GM12878 (cell line): ENCODE measurements around the gene PLXDC1. TPM values are rescaled to one million over a fixed set of nuclear protein-coding genes. Genes with fewer than 3 reads are reported as not detected.

Experiments used
- BCL11A ChIP-seq: IDR thresholded peaks from 2 replicates; pipeline ENCODE4 v1.6.1; 2011; ENCODE audit warnings: low read depth, low read length
- CBX5 ChIP-seq: sonication (generic); IDR thresholded peaks from 2 replicates; pipeline ENCODE4 v1.6.1; 2016; ENCODE audit warnings: low read depth, moderate library complexity, mild to moderate bottlenecking, inconsistent platforms
- CHD2 ChIP-seq: IDR thresholded peaks from 2 replicates; pipeline ENCODE4 v1.6.1; 2011; ENCODE audit warnings: low read depth, low read length, improper control_type of control experiment, borderline replicate concordance
- CREM ChIP-seq: IDR thresholded peaks from 2 replicates; pipeline ENCODE4 v1.6.1; 2014; ENCODE audit warnings: antibody characterized with exemption, low read depth
- ESRRA ChIP-seq: IDR thresholded peaks from 2 replicates; pipeline ENCODE4 v1.6.1; 2012; ENCODE audit warnings: mild to moderate bottlenecking, low read length, improper control_type of control experiment
- LARP7 ChIP-seq: fragments of 450-650 bp; IDR thresholded peaks from 2 replicates; pipeline ENCODE4 v1.6.1; 2017; ENCODE audit warnings: mild to moderate bottlenecking
- POLR2AphosphoS5 ChIP-seq: IDR thresholded peaks from 2 replicates; pipeline ENCODE4 v1.6.1; 2011; ENCODE audit warnings: mild to moderate bottlenecking, low read length, inconsistent platforms
- SIN3A ChIP-seq: IDR thresholded peaks from 2 replicates; pipeline ENCODE4 v1.6.1; 2012; ENCODE audit warnings: low read depth, low read length, improper control_type of control experiment
- SMC3 ChIP-seq: IDR thresholded peaks from 2 replicates; pipeline ENCODE4 v1.6.1; 2011; ENCODE audit warnings: low read length, improper control_type of control experiment, borderline replicate concordance
- SUPT20H ChIP-seq: IDR thresholded peaks from 2 replicates; pipeline ENCODE4 v1.6.1; 2011; ENCODE audit warnings: low read depth, mild to moderate bottlenecking, low read length, moderate library complexity, borderline replicate concordance; ENCODE audit not compliant: control insufficient read depth
- TCF3 ChIP-seq: IDR thresholded peaks from 2 replicates; pipeline ENCODE4 v1.6.1; 2012; ENCODE audit warnings: low read depth, mild to moderate bottlenecking, low read length, borderline replicate concordance; ENCODE audit not compliant: insufficient read depth
- ZZZ3 ChIP-seq: IDR thresholded peaks from 2 replicates; pipeline ENCODE4 v1.6.1; 2011; ENCODE audit warnings: low read depth; ENCODE audit not compliant: control insufficient read depth, insufficient read length
- polyA plus RNA-seq, 11 experiments: library from polyadenylated mRNA; depleted of rRNA in 4 of 11; unstranded in 6 of 11; stranded (reverse) in 5 of 11; fragments of >200 nt; fragmentation: Nextera tagmentation in 4 of 11; fragmentation: Illumina TruSeq in 1 of 11; extraction: Ambion mirVana in 4 of 11; extraction: Trizol in 1 of 11; gene quantifications; 1 replicate in 1 of 11; 2 replicates in 10 of 11; pipeline versions ENCODE4 v1.2.1 to v1.2.3, GENCODE V29; 2011 to 2016; ENCODE audit warnings: inconsistent platforms in 2 of 11, missing spikeins in 2 of 11, low read depth in 1 of 11
- total RNA-seq, 4 experiments: library from RNA; depleted of rRNA in 3 of 4; stranded (reverse); fragments of >200 nt in 3 of 4; fragmentation: Illumina TruSeq in 1 of 4; extraction: Trizol in 1 of 4; gene quantifications; 2 replicates each; pipeline versions ENCODE4 v1.2.1 to v1.2.3, GENCODE V29; 2013 to 2021
- TF ChIP-seq, protein P1 (sequence below): fragments of 450-650 bp; IDR thresholded peaks from 2 replicates; pipeline ENCODE4 v1.6.1; 2014; ENCODE audit warnings: mild to moderate bottlenecking
- TF ChIP-seq, protein P2 (sequence below): IDR thresholded peaks from 2 replicates; pipeline ENCODE4 v1.6.1; 2011; ENCODE audit warnings: borderline replicate concordance, low read depth, mild to moderate bottlenecking, moderate library complexity, mixed read lengths, low read length; ENCODE audit not compliant: insufficient read depth; ENCODE audit errors: extremely low read length
- TF ChIP-seq, protein P3 (sequence below): fragments of 450-650 bp; IDR thresholded peaks from 2 replicates; pipeline ENCODE4 v1.6.1; 2017; ENCODE audit warnings: antibody characterized with exemption, mild to moderate bottlenecking, moderate library complexity
- TF ChIP-seq, protein P4 (sequence below): fragments of 450-650 bp; IDR thresholded peaks from 2 replicates; pipeline ENCODE4 v1.6.1; 2018; ENCODE audit warnings: borderline replicate concordance, mild to moderate bottlenecking; ENCODE audit not compliant: partially characterized antibody
- TF ChIP-seq, protein P5 (sequence below): fragments of 450-650 bp; IDR thresholded peaks from 2 replicates; pipeline ENCODE4 v1.6.1; 2016; ENCODE audit warnings: mild to moderate bottlenecking
- TF ChIP-seq, protein P6 (sequence below): fragments of 450-650 bp; IDR thresholded peaks from 2 replicates; pipeline ENCODE4 v1.6.1; 2017; ENCODE audit warnings: low read depth, mild to moderate bottlenecking, moderate library complexity

The PLXDC1 gene
- total and polyA plus RNA-seq, 10 of the 15 experiments (the other 5 are each of a cell fraction or from before 2014, with no cell fraction given), result 0.03 to 0.30 (median 0.22) TPM; not detected in 7

DNA sequence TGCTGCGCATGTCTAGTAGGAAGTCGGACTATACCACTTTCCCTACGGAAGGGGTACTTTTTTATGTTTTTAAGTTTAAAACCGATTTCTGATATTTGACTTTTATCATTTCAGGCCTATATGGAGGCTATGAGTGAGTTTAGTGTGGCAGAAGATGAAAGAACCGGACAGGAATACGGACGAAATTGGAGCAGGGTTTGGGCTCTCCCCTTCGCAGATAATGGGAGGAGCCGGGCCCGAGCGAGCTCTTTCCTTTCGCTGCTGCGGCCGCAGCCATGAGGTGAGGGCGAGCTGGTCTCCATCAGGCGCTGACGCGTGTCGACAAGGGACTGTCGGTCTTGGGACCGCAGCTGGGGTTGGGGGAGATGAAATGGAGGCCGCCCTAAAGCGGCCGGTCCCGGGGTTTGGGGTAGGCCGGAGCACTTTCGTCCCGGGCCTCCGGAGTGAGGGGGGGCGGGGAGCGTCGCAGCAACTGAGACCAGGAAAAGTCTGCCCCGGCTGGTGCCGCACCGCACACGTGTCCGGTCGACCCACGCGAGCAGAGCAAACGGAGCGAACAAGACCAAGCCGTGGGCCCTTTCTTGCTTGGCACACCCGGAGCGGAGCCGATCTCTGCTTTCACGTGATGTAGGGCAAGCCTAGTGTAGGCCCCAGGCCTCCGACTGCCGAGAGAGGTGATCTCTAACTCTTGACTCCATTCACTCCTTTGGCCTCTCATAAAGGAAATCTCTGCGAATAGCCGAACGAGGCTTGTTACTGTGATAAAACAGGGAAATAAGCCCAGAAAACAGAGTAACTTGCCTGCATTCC lies 48.8 kb upstream of the PLXDC1 start, which contains the start of gene RPL19 (continued):
- TF ChIP-seq TCF3 (peak; percentile 3; the same call in 1 of the 2 replicates), ESRRA (no peak), CREM (no peak), CHD2 (0 out of 2 replicates have a peak, but pooled peaks have one; percentile 29), SUPT20H (no peak), SMC3 (no peak), POLR2AphosphoS5 (peak; percentile 99), SIN3A (peak; percentile 75), LARP7 (0 out of 2 replicates have a peak, but pooled peaks have one; percentile 16), ZZZ3 (no peak), CBX5 (peak; percentile 33; the same call in 1 of the 2 replicates), BCL11A (no peak)
- TF ChIP-seq, protein P1, sequence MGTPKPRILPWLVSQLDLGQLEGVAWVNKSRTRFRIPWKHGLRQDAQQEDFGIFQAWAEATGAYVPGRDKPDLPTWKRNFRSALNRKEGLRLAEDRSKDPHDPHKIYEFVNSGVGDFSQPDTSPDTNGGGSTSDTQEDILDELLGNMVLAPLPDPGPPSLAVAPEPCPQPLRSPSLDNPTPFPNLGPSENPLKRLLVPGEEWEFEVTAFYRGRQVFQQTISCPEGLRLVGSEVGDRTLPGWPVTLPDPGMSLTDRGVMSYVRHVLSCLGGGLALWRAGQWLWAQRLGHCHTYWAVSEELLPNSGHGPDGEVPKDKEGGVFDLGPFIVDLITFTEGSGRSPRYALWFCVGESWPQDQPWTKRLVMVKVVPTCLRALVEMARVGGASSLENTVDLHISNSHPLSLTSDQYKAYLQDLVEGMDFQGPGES, result peak; percentile 33; the same call in 1 of the 2 replicates
- TF ChIP-seq, protein P2, sequence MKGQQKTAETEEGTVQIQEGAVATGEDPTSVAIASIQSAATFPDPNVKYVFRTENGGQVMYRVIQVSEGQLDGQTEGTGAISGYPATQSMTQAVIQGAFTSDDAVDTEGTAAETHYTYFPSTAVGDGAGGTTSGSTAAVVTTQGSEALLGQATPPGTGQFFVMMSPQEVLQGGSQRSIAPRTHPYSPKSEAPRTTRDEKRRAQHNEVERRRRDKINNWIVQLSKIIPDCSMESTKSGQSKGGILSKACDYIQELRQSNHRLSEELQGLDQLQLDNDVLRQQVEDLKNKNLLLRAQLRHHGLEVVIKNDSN, result peak; percentile 30
- TF ChIP-seq, protein P3, sequence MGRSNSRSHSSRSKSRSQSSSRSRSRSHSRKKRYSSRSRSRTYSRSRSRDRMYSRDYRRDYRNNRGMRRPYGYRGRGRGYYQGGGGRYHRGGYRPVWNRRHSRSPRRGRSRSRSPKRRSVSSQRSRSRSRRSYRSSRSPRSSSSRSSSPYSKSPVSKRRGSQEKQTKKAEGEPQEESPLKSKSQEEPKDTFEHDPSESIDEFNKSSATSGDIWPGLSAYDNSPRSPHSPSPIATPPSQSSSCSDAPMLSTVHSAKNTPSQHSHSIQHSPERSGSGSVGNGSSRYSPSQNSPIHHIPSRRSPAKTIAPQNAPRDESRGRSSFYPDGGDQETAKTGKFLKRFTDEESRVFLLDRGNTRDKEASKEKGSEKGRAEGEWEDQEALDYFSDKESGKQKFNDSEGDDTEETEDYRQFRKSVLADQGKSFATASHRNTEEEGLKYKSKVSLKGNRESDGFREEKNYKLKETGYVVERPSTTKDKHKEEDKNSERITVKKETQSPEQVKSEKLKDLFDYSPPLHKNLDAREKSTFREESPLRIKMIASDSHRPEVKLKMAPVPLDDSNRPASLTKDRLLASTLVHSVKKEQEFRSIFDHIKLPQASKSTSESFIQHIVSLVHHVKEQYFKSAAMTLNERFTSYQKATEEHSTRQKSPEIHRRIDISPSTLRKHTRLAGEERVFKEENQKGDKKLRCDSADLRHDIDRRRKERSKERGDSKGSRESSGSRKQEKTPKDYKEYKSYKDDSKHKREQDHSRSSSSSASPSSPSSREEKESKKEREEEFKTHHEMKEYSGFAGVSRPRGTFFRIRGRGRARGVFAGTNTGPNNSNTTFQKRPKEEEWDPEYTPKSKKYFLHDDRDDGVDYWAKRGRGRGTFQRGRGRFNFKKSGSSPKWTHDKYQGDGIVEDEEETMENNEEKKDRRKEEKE, result peak; percentile 95
- TF ChIP-seq, protein P4, sequence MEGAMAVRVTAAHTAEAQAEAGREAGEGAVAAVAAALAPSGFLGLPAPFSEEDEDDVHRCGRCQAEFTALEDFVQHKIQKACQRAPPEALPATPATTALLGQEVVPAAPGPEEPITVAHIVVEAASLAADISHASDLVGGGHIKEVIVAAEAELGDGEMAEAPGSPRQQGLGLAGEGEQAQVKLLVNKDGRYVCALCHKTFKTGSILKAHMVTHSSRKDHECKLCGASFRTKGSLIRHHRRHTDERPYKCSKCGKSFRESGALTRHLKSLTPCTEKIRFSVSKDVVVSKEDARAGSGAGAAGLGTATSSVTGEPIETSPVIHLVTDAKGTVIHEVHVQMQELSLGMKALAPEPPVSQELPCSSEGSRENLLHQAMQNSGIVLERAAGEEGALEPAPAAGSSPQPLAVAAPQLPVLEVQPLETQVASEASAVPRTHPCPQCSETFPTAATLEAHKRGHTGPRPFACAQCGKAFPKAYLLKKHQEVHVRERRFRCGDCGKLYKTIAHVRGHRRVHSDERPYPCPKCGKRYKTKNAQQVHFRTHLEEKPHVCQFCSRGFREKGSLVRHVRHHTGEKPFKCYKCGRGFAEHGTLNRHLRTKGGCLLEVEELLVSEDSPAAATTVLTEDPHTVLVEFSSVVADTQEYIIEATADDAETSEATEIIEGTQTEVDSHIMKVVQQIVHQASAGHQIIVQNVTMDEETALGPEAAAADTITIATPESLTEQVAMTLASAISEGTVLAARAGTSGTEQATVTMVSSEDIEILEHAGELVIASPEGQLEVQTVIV, result peak; percentile 5
- TF ChIP-seq, protein P5, sequence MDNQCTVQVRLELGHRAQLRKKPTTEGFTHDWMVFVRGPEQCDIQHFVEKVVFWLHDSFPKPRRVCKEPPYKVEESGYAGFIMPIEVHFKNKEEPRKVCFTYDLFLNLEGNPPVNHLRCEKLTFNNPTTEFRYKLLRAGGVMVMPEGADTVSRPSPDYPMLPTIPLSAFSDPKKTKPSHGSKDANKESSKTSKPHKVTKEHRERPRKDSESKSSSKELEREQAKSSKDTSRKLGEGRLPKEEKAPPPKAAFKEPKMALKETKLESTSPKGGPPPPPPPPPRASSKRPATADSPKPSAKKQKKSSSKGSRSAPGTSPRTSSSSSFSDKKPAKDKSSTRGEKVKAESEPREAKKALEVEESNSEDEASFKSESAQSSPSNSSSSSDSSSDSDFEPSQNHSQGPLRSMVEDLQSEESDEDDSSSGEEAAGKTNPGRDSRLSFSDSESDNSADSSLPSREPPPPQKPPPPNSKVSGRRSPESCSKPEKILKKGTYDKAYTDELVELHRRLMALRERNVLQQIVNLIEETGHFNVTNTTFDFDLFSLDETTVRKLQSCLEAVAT, result peak; percentile 55
- TF ChIP-seq, protein P6, sequence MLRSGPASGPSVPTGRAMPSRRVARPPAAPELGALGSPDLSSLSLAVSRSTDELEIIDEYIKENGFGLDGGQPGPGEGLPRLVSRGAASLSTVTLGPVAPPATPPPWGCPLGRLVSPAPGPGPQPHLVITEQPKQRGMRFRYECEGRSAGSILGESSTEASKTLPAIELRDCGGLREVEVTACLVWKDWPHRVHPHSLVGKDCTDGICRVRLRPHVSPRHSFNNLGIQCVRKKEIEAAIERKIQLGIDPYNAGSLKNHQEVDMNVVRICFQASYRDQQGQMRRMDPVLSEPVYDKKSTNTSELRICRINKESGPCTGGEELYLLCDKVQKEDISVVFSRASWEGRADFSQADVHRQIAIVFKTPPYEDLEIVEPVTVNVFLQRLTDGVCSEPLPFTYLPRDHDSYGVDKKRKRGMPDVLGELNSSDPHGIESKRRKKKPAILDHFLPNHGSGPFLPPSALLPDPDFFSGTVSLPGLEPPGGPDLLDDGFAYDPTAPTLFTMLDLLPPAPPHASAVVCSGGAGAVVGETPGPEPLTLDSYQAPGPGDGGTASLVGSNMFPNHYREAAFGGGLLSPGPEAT, result peak; percentile 81
